ENCODE data around the gene ACSM6.
"Not testable (repeated sequence)": the region's sequence is repeated elsewhere in the genome, so short reads cannot be mapped to it uniquely, and the experiment has no call there.

ACSM6 gene

DNA sequence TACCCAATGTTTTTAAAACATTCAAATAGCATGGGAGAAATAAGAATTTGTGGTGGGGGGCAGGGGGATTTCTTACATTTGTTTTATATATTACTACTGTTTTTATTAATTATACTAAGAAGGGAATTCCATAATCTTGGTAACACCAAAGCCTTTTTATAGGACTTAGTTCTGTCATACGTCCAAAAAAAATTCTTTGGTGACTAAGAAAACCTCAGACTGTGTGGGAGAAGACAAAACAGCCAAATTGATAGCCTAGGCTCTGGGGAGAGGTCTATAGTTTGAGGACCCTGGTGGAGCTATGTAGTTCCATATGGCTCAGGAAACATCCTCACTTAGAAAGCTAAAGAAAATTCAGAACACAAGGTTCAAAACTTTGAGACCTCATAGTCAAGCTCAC, 23.4 kb downstream of the ACSM6 start:
- DNase-seq (ENCODE audit: low read depth) = no peak

DNA sequence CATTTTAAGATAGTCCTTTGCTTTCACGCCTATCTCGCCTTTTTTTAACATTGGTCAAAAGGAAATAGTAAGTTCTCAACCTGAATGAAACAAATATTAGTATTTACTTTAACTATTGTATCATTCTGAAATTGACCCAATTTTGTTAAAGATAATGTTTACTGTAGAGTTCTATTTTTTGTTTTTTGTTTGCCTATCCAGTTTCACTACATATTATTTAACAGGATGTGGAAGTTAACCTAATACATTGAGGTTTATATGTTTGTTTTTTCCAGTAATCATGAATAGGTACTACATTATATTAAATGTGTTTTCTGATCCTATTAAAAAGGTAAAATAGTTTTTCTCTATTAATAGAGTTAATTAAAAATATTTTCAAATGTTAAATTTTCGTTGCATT, 26.5 kb downstream of the ACSM6 start:
- no peak for DNase-seq (ENCODE audit: low read depth)

- DNase-seq (ENCODE audit: low read depth) = no peak
These were observed 27.1 kb downstream of the ACSM6 start for GRCh38 chr10:95221124-95221523.

DNA sequence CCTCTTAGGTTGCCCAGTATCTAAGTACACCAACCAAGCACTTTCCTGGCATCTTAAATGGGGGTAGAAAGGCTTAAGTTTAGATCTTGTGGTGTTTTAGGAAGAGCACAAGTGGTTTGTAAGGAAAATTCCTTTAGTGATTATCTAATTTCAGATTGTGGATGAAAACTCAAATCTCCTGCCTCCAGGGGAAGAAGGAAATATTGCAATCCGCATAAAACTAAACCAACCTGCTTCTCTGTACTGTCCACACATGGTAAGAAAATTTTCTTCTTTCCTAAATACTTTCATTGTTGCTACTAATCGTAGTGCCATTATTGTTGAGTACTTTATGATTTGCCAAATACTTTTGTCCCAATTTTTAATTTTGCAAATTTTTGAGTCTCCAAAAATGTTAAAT, 31.1 kb downstream of the ACSM6 start:
- no peak for DNase-seq (ENCODE audit: low read depth)

DNA sequence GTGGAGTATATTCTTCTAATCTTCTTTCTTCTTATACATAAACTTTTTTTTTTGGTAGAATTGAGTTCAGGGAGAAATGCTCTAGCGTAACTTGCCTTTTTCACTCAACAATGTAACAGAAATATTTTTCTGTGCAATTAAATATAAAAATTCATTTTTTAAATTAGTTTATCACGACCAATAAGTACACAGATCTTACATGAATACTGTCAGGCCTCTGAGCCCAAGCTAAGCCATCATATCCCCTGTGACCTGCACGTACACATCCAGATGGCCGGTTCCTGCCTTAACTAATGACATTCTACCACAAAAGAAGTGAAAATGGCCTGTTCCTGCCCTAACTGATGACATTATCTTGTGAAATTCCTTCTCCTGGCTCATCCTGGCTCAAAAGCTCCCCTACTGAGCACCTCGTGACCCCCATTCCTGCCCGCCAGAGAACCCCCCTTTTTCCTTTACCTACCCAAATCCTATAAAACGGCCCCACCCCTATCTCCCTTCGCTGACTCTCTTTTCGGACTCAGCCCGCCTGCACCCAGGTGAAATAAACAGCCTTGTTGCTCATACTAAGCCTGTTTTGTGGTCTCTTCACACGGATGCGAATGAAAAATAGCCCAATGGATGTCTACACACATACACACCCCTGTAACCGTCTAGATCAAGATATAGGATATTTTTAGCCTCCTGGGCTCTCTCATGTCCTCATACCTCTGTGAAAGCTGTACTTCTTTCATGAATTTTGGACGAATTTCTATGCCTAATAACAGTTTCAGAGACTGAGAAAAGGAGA, 35.1 kb downstream of the ACSM6 start:
- not testable (repeated sequence) for DNase-seq (ENCODE audit: low read depth)

DNA sequence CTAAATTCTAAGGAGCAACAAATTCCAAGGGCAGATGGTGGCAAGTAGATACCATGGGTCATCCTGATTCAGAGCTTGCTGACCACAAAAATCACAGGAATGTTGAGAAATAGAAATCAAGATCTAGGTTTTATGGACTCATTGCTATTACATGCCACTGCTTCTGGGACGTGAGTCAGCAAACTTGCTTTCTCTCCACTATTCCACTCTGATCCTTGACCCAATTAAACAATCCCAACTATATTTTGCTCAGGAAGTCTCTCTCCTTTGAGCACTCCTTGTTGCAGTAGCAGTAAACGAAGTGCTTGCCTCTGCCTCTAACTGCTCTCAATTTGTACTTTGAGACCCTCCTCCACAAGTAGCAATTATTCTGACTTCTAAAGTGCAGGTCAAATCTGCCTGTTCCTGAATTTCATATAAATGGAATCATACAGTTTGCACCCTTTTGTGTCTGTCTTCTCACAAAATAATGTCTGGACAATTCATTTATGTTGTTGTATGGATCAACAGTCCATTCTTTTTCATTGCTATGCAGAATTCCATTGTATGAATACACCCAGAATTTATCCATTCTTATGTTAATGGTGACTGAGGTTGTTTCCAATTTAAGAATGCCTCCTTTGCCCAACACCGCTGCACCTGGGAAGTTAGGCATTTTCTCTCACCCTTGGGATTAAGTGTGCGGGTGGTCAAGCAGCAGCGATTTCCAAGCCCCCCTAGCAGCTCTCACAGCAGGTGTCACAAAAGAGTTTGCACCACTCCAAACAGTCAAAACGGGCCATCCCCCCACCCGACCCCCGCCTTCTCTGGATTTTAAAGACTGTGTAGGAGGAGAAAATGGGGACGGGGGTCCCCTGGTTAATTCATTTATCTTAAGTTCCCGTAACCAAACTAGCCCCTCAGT, 35.9 kb downstream of the ACSM6 start:
- no peak for DNase-seq (ENCODE audit: low read depth)

- DNase-seq (ENCODE audit: low read depth) = peak; percentile 16
These were observed 36.9 kb downstream of the ACSM6 start for GRCh38 chr10:95230677-95231586.

GRCh38 chr10:95233377-95234034, 39.5 kb downstream of the ACSM6 start:
- no peak for DNase-seq (ENCODE audit: low read depth)

DNA sequence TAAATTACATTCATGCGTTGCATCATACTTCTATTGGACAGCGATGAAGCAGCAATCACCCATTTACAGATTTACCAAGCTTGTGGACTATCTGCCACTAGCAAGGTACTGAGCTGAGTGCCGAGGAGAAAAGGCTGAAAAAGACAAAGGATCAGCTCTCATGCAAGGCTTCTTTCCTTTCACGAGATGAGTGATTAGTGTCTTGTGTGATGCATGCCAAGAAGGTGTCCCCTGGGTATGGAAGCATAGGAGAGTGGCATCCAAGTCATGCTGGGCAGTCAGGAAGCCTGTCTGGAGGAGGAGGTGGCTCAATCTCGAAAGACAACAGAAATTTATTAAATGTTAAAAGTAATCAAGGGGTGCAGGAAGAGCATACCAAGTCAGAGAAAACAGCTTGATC, 40.9 kb downstream of the ACSM6 start:
- DNase-seq (ENCODE audit: low read depth) = no peak

- no peak for DNase-seq (ENCODE audit: low read depth)
These were observed 41.6 kb downstream of the ACSM6 start for GRCh38 chr10:95235676-95236067.

GRCh38 chr10:95236068-95236903, 42.2 kb downstream of the ACSM6 start:
- peak; percentile 11 for DNase-seq (ENCODE audit: low read depth)

- DNase-seq (ENCODE audit: low read depth) = no peak
These were observed 43.5 kb downstream of the ACSM6 start for GRCh38 chr10:95237376-95238170.

DNA sequence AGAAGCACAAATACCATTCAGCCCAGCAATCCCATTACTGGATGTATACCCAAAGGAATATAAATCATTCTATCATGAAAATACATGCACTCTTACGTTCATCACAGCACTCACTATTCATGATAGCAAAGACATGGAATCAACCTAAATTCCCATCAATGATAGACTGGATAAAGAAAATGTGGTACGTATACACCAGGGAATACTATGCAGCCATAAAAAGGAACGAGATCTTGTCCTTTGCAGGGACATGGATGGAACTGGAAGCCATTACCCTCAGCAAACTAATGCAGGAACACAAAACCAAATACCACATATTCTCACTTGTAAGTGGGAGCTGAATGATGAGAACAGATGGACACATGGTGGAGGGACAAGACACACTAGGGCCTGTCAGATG, 46.1 kb downstream of the ACSM6 start:
- DNase-seq (ENCODE audit: low read depth) = not testable (repeated sequence)

DNA sequence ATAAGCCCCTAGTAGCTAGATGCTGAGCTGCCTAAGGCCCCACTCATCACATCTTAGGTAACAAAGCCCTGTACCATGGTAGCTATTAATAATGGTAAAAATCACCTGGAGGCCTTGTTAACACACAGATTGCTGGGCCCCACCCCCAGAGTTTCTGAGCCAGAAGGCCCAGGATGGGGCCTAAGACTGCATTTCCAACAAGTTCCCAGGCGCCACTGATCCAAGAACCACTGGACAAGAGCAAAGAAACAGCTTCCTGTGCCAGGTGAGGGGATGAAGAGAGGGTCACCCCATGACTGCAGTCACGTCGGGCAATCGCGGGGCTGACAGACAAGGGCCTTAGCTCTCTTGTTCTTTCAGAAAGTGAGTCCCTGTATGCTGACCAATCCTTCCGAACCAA, 46.8 kb downstream of the ACSM6 start:
- no peak for DNase-seq (ENCODE audit: low read depth)

DNA sequence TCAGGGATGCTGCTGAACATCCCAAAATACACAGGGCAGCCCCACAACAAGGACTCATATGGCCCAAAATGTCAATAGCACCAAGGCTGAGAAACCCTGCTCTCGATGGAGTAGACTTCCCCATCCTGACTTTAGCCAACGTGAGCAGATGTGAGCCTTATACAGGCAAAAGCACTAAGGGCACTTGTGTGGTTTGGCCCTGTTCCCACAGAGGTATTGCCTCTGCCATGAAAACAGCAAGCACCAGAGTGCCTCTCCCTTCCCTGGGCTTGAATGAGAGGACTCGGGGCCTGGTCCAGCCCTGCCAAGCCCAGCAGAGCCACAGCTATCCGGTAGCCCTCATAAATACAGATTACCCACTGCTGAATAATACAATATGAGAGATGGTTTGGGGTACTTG, 47.5 kb downstream of the ACSM6 start:
- DNase-seq (ENCODE audit: low read depth) = no peak

GRCh38 chr10:95242581-95243317, 48.7 kb downstream of the ACSM6 start:
- no peak for DNase-seq (ENCODE audit: low read depth)

DNA sequence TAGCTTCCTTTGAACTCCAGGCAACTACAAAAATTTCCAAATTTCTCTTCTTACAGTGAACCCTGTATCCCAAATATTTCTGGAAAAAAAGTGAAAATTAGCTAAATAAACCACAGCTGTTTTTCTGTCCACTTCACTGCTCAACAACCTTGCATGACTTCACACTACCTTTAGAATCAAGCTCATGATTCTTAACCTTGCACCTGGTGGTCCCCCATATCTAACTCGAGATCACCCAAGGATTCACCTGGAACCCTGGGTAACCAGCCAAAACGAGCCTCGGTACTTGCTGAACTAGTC, 49.2 kb downstream of the ACSM6 start:
- no peak for DNase-seq (ENCODE audit: low read depth)

DNA sequence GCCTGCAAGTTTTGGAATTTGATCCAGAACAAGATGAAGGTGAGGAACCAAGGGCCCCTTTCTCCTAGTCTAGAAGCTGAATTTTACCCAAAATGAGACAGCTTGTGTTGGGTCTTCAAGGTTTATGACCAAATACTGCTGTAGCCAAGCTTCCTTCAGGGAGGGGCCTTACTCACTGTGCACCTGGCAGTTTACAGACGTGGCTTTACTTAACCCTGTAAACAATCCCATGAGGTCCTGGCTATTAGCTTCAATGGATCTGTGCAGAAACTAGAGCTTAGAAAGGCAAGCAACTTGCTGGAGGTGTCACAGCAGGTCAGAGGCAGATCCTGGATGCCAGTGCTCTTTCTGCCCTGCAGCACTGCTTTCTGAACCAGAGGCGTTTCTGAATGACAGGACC, 50.1 kb downstream of the ACSM6 start:
- DNase-seq (ENCODE audit: low read depth) = no peak

DNA sequence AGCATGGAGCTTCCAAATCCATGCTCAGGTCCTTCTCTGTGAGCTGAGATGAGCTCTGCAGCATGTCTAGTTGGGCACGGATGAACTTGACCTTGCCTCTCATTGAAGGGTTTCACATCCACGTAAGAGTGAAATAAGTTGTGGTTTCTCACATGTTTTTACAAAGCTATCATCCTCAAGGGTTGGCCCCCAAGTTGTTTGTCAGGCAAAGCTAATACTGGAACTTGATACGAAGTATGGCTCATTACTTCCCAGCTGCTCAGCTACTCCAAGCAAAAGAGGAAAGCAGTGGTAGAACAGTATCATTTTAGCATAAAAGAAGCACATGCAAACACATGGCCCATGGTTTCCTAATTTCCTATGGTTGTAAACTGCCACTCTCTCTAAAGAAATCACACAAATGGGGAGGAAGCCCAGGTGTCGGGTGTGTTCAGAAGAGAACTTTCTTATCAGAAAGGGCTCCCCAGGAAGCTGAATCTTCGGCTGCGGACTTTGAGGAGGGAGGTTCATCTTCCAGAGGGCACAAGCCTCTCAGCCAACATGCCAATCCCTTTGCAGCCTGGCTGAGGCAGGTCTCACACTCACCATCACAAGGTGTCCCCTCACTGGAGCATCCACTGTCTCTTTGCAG, 51.5 kb downstream of the ACSM6 start:
- DNase-seq (ENCODE audit: low read depth) = no peak
